ENCODE data around the gene C6orf132.

C6orf132 gene

GRCh38 chr6:42103216-42103615 lies 39.2 kb downstream of the C6orf132 start:
- DNase-seq = no peak

DNA sequence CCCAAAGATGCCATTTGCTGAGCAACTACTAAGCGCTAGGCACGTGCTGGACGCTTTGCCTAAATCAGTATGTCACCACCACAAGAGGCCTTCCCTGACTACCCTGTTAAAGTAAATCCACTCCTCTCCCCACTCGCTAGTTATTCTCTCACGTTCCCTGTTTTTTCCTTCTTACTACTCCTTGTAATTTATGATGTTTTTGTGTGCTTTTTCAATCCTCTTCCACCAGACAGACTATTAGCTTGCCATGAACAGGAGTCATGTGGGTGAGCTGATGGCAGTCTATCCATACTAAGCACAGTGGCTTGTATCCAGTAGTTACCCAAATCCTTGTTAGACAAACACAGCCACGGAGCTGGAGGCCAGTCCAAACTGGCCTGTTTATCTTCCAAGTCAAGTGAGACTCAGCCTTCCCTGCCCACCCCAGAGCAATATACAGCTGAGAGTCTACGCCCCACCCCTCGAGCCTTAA lies 41.2 kb downstream of the C6orf132 start:
- DNase-seq = no peak

DNA sequence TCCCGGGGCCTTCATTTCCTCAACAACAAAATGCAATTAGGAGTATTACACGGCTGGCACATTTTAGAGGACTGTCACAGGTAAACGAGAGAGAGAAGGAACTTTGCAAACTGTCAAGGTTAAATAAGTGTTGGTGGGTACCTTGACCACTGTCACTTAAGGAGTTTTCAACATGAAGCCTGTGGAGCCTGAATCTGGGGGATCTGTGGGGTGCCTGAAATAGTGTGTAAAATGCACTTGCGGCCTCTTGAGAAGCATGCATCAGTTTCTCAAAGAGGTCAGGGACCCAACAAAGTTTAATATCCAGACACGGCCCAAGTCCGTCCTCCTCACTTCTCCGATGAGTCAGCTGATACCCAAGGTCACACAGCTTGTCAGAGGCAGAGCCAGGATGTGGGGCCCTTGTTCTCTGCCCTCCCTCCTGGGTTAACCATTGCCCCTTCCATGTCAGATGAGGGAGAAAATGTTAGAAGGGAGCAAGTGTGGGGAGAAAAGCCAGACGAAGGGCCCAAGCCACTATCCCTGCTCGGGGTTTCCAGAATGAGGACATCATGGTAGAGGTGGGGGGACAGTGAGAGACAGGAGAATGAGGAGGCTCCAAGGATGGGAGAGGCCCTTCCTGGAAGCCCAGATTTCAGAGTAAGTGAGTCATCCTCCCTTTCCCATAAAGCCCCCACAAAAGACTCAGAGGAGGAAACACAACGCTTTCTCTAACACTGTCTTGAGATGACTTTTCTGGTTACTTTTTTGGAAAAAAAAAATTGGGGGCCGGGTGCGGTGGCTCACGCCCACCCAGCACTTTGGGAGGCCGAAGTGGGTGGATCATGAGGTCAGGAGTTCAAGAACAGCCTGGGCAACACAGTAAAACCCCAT lies 42.2 kb downstream of the C6orf132 start:
- no peak for DNase-seq

DNA sequence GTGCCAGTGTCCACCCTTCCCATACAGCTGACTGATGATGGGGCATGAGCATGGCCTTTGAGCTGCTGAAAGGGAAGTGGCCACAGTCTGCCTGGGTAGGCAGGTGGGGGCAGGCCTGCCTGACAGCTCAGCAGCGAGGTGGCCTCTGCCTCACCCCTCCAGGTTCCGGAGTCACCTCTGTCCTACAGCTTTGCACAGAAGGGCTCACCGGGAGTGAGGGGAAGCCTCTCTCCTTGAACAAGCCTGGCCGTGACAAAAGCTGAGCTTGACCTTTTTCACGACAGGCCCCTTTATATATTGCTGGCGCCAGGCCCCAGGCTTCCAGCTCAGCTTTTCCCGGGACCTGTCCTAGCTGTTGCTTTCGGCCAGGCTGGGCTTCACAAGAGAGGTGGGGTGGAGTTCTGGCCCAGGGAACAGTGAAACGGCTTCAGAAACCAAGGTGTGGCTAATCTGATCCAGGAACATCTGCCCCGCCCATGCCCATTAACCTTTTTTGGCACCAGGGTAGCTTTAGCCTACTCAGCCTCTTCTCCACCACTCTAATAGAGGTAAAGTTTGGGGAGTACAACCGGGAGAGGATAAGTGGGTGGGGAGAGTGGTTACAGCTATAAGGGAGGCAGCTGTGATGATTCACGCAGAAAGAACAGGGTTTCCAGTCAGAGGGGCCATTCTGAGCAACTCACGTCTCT lies 42.9 kb downstream of the C6orf132 start:
- no peak for DNase-seq

- DNase-seq = no peak
Measured at GRCh38 chr6:42095776-42096541, 46.5 kb downstream of the C6orf132 start.

GRCh38 chr6:42095094-42095493 lies 47.3 kb downstream of the C6orf132 start:
- no peak for DNase-seq

DNA sequence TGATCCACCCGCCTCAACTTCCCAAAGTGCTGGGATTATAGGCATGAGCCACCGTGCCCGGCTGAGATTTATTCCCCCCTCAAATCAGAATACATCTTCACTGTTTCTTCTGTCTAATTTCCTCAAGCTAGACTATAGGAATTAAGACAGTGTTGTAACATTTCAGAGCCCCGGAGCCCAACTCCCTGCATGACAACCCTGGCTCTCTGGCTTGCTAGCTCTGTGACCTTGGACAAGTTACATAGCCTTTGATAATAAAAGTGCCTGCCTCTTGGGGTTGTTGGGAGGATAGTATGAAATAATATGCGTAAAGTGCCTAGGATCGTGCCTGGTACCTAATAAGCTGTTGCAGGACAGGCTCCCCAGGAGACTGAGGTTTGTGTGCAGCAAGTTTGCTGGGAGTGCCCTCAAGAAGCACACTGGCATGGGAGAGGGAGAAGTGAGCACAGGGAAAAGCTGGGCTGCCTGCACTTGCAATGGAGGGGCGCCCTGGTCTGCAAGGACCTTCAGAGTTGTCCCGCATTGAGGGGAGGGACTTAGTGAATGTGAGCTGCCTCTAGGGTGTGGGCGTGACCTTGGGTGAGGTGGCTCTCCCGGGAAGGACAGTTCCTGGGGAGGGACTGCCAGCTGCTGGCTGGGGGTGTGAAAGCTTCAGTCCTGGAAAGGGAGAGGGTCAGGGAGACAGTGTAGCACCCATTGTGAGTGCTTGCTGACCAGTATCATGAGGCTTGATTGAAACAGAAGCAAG lies 48.7 kb downstream of the C6orf132 start:
- DNase-seq = no peak

- no peak for DNase-seq
Measured at GRCh38 chr6:42091718-42092023, 50.7 kb downstream of the C6orf132 start.

- DNase-seq = no peak
Measured at GRCh38 chr6:42090819-42091717, 51.4 kb downstream of the C6orf132 start.

- no peak for DNase-seq
Measured at GRCh38 chr6:42088101-42088591, 54.3 kb downstream of the C6orf132 start.

- DNase-seq = no peak
Measured at GRCh38 chr6:42086046-42087035, 56.1 kb downstream of the C6orf132 start.

DNA sequence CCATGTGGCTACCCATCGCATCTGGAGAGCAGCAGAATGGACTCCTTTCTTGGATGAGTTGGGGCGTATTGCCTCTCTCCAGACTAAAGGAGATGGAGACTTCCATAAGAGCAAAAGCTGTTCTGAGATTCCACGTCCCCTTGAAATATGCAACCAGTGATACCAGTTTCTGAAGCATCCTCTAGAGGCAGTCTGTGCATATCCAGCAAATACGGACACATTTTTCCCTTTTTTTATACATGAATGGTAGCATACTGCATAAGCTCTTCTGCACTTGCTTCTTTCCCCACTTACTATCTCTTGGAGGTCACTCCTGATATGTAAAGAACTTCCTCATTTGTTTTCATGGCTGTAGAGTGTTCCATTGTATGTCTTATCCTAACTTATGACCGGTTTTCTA lies 57.5 kb downstream of the C6orf132 start:
- DNase-seq = no peak

DNA sequence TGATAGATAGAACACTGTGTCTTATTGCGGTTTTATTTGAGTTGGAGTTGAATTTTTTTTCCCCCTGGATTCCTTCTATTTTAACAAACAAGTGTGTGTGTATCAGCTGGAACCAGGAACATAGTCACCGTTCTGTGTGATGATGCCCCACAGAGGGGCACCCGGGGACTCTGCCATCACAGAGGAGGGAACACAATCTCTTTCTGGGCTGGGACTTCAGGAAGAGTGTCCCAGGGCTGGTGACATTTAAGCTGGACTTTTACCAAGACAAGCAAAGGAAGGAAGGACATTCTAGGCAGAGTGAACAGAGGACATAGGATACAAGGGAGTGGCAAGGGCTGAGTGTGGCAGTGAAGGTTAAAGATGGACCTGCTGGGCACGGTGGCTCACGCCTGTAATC lies 58.9 kb downstream of the C6orf132 start:
- DNase-seq = no peak

DNA sequence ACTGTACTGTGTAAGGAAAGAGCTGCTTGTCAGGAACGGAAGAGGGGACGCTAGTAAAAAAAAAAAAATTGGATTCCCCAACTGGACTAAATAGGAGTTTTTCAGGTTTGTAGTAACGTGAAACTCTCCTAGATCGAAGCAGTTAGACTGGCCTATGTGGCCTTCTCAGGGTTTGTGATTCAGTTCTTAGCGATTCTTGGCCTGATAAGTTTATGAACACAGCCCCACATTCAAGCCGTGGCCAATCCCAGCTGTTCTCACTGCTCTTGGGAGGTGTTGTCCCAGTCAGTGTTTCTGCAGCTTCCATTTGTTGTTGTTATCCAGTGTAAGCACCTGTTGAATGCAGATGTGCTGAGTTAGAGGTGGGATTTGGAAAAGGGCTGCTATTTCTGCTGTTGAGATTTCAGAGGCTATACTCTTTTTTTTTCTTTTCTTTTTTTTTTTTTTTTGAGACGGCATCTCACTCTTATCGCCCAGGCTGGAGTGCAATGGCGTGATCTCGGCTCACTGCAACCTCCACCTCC lies 62.4 kb downstream of the C6orf132 start:
- no peak for DNase-seq

DNA sequence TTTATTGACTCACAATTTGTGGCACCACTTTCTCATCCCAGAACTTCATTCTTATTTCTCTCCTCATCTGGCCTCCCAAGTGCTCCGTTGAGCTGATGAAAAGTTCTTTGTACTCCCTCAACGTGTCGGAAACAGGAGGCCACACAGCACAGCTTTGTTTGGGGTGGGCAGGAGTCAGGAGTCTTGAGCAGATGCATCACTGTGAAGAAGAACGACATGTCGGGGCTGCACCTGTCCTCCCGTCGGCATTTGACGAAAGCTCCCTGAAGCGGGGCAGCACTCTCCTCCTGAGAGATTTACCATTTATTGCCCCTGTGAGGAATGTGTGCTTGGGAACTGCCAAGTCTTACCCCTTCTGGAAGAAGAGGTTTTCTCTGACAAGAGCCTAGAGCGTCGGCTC lies 64.0 kb downstream of the C6orf132 start:
- no peak for DNase-seq

- peak; percentile 37 to 52 for DNase-seq
Measured at GRCh38 chr6:42075159-42075838, 67.1 kb downstream of the C6orf132 start.

- DNase-seq = no peak
Measured at GRCh38 chr6:42073287-42073686, 69.1 kb downstream of the C6orf132 start.

DNA sequence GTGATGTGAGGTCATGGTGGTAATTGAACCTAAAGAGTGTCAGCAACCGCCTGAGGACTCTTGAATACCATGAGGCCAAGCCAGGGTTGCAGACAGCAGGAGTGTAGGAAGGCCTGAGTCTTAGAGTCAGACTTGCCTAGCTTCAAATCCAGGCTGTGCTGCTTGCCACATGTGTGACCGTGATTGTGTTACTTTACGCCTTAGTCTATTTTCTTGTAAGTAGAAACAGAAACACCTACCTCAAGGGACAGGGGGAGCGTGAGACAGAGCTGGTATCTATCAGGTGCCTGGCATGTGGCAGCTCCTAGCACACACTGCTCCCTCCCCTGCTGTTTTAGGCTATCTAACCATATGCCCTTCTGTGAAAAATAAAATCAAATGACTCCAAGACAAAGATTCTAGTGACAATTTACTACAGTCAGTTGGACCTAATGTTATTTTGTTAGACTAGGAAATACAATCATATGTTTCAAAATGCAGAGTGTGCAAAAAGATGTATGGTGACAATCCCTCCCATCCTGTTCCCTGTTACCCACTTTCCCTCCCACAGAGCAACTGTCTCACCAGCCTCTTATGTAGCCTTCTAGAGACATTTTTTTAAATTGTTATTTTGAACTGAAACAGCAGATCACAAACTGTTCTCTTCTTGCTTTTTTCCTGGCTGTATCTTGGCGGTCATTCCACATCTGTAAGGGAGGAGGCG lies 70.4 kb downstream of the C6orf132 start:
- DNase-seq = no peak

Data from NCI-H2081 (cell line).